Measurements from ENCODE around the gene NCOA1.

NCOA1 gene

GRCh38 chr2:24818721-24819167 is 327.7 kb downstream of the NCOA1 start:
- in situ Hi-C loops (cut with HindIII; ENCODE audit: low pct_ligation_motif_present, low sequenced_read_pairs) = no loop called here
- peak; percentile 64 for DNase-seq
- TF ChIP-seq, protein P1, sequence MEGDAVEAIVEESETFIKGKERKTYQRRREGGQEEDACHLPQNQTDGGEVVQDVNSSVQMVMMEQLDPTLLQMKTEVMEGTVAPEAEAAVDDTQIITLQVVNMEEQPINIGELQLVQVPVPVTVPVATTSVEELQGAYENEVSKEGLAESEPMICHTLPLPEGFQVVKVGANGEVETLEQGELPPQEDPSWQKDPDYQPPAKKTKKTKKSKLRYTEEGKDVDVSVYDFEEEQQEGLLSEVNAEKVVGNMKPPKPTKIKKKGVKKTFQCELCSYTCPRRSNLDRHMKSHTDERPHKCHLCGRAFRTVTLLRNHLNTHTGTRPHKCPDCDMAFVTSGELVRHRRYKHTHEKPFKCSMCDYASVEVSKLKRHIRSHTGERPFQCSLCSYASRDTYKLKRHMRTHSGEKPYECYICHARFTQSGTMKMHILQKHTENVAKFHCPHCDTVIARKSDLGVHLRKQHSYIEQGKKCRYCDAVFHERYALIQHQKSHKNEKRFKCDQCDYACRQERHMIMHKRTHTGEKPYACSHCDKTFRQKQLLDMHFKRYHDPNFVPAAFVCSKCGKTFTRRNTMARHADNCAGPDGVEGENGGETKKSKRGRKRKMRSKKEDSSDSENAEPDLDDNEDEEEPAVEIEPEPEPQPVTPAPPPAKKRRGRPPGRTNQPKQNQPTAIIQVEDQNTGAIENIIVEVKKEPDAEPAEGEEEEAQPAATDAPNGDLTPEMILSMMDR (IDR thresholded peaks at IDR 0.05; ENCODE audit: low read depth, low read length, missing control alignments) = no peak
- Histone ChIP-seq H3K27me3 (replicated peaks) (no peaks in the 10 kb centered on the region), H3K36me3 (replicated peaks) (peaks cover 7% of the 10 kb centered on the region), H3K27ac (peak overlapping the region; percentile 5), H3K4me3 (ENCODE audit: low read depth, low read length) (no peak overlapping the region)

- Histone ChIP-seq H3K27me3 (replicated peaks) (no peaks in the 10 kb centered on the region), H3K27ac (peak overlapping the region; percentile 5), H3K36me3 (replicated peaks) (peaks cover 7% of the 10 kb centered on the region), H3K4me3 (ENCODE audit: low read depth, low read length) (no peak overlapping the region)
- DNase-seq = no peak
- TF ChIP-seq, protein P1 (IDR thresholded peaks at IDR 0.05; ENCODE audit: low read depth, low read length, missing control alignments) = no peak
- in situ Hi-C loops (cut with HindIII; ENCODE audit: low pct_ligation_motif_present, low sequenced_read_pairs) = no loop called here
Measured at GRCh38 chr2:24819442-24820174, 328.6 kb downstream of the NCOA1 start.

DNA sequence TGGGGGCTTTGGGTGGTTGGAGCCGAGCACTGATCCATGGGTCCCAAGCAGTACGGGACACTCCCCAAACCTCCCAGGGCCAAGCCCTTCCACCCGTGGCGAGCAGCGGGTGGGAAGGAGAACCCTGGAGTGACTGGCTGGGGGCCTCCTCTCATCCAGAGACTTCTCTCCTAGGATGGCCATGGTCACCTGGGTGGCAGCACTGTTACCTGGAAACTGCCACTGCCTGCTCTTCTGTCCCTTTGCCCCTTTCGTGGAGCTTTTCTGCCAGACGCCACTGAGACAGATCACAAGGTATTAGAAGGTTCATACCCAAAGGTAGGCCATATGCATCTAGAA is 329.1 kb downstream of the NCOA1 start:
- no peak for DNase-seq
- in situ Hi-C loops (cut with HindIII; ENCODE audit: low pct_ligation_motif_present, low sequenced_read_pairs) = no loop called here
- Histone ChIP-seq H3K4me3 (ENCODE audit: low read depth, low read length) (no peak overlapping the region), H3K36me3 (replicated peaks) (peaks cover 7% of the 10 kb centered on the region), H3K27me3 (replicated peaks) (no peaks in the 10 kb centered on the region), H3K27ac (no peak overlapping the region)
- TF ChIP-seq, protein P1 (IDR thresholded peaks at IDR 0.05; ENCODE audit: low read depth, low read length, missing control alignments) = no peak
